ENCODE data around the gene CCDC152. TPM values are rescaled to one million over a fixed set of nuclear protein-coding genes. Genes with fewer than 3 reads are reported as not detected.

The CCDC152 gene
- total and polyA plus RNA-seq, 10 of the 15 experiments (the other 5 are each of a cell fraction or from before 2014, with no cell fraction given), result 0.12 to 25.8 (median 13.5) TPM

DNA sequence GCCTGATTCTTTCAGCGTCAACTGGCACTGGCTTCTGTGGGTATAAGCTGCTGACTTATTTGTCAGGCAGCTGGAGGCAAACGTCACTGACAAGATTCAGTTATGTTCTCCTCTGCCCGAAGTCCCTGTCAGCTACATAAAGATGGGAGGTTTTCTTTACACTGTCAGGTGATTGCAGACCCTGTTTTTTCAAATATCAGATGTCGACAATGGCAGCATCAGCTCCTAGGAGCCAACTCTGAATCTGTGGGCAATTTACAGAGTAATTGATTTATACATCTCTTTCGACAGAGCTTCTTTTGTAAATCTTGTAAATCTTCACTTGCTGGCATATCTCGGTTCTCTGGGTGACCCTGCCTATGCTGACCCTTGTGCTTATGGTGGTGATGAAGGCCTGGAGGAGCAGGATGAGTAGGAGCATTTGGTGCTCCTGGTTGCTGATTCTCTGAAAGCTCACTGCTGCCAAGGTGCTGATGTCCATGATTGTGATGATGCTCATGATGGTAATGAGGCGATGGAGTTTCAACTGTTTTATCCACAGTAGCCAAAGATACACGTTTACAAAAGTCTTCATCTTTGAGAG lies 44.2 kb downstream of the CCDC152 start:
- ChIA-PET SMC1A (ENCODE audit: uncharacterized antibody, unreplicated experiment) (interaction anchor here (0.9 to 2.1 kb wide), 10 partner anchors 8 to 193 kb away, joined by 3 to 12 read pairs (median 4); no protein-coding TSS in a partner anchor), POLR2A (interaction anchor here (2.2 kb wide), 1 partner anchor 10 kb away, joined by 9 read pairs; the partner anchor contains the start of gene SELENOP), RAD21 (ENCODE audit: unreplicated experiment) (interaction anchor here (0.8 to 1.9 kb wide), 4 partner anchors 9 to 108 kb away, joined by 3 to 8 read pairs (median 3); no protein-coding TSS in a partner anchor), CTCF (interaction anchor here (0.7 to 1.8 kb wide), 10 partner anchors 9 to 1083 kb away, joined by 3 to 5 read pairs (median 3); partner anchors contain the start of gene GHR)
- Histone ChIP-seq H3K9ac (ENCODE audit: control insufficient read depth, insufficient read depth, low read length) (no peak overlapping the region), H4K20me1 (ENCODE audit: control insufficient read depth, insufficient read depth) (no peaks in the 10 kb centered on the region), H3K4me1 (ENCODE audit: control insufficient read depth, insufficient read depth, low read length) (no peaks in the 10 kb centered on the region), H3K4me3 (no peak overlapping the region), H3K9me3 (replicated peaks; ENCODE audit: control insufficient read depth, insufficient read depth, low read length) (no peaks in the 10 kb centered on the region), H3K4me2 (ENCODE audit: control insufficient read depth, insufficient read depth) (no peak overlapping the region), H3K36me3 (ENCODE audit: control insufficient read depth in 2 of 2, insufficient read depth in 2 of 2, low read length in 1 of 2) (no peaks in the 10 kb centered on the region), H3K27ac (ENCODE audit: control insufficient read depth, insufficient read depth) (no peak overlapping the region), H3K27me3 (replicated peaks in 1 of 2; ENCODE audit: control insufficient read depth in 2 of 2, insufficient read depth in 2 of 2, low read length in 1 of 2) (no peaks in the 10 kb centered on the region), H2AFZ (ENCODE audit: control insufficient read depth, low read depth, low read length) (no peak overlapping the region), H3K79me2 (ENCODE audit: control insufficient read depth, insufficient read depth, low read length) (no peaks in the 10 kb centered on the region)
- DNase-seq (ENCODE audit: low read depth, low spot score), result no peak
- no peak for FAIRE-seq
- BruUV-seq (replicated peaks), result no TSS peak
- ATAC-seq, result no peak
- WGBS (ENCODE audit: insufficient coverage, insufficient replicate concordance, low lambda C conversion rate, missing lambda C conversion rate), result 92% methylated on average over 8 of the region's 8 CpGs
- intact Hi-C loops (cut with micrococcal nuclease; ENCODE audit: unreplicated experiment), result no loop called here
- in situ Hi-C loops (cut with MboI), result no loop called here
- TF ChIP-seq NFYA (IDR thresholded peaks at IDR 0.05; ENCODE audit: borderline replicate concordance, low read depth, low read length), result no peak
- no peak for TF ChIP-seq SMAD5 (IDR thresholded peaks at IDR 0.05; ENCODE audit: low read depth)
- TF ChIP-seq SMAD1 (IDR thresholded peaks at IDR 0.05; ENCODE audit: low read depth, partially characterized antibody), result no peak
- no peak for TF ChIP-seq TARDBP (IDR thresholded peaks at IDR 0.05; ENCODE audit: borderline replicate concordance)
- no peak for TF ChIP-seq STAT1 (conservative IDR thresholded peaks at IDR 0.05)
- no peak for TF ChIP-seq NR2F1 (conservative IDR thresholded peaks at IDR 0.05)
- TF ChIP-seq MYB (IDR thresholded peaks at IDR 0.05; ENCODE audit: borderline replicate concordance, low read depth, low read length), result no peak
- TF ChIP-seq, protein P1, sequence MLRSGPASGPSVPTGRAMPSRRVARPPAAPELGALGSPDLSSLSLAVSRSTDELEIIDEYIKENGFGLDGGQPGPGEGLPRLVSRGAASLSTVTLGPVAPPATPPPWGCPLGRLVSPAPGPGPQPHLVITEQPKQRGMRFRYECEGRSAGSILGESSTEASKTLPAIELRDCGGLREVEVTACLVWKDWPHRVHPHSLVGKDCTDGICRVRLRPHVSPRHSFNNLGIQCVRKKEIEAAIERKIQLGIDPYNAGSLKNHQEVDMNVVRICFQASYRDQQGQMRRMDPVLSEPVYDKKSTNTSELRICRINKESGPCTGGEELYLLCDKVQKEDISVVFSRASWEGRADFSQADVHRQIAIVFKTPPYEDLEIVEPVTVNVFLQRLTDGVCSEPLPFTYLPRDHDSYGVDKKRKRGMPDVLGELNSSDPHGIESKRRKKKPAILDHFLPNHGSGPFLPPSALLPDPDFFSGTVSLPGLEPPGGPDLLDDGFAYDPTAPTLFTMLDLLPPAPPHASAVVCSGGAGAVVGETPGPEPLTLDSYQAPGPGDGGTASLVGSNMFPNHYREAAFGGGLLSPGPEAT (IDR thresholded peaks at IDR 0.05; ENCODE audit: low read depth), result no peak
- TF ChIP-seq, protein P2, sequence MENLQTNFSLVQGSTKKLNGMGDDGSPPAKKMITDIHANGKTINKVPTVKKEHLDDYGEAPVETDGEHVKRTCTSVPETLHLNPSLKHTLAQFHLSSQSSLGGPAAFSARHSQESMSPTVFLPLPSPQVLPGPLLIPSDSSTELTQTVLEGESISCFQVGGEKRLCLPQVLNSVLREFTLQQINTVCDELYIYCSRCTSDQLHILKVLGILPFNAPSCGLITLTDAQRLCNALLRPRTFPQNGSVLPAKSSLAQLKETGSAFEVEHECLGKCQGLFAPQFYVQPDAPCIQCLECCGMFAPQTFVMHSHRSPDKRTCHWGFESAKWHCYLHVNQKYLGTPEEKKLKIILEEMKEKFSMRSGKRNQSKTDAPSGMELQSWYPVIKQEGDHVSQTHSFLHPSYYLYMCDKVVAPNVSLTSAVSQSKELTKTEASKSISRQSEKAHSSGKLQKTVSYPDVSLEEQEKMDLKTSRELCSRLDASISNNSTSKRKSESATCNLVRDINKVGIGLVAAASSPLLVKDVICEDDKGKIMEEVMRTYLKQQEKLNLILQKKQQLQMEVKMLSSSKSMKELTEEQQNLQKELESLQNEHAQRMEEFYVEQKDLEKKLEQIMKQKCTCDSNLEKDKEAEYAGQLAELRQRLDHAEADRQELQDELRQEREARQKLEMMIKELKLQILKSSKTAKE (IDR thresholded peaks at IDR 0.05; ENCODE audit: low read depth, poor library complexity, severe bottlenecking), result no peak
- TF ChIP-seq POLR2A (IDR thresholded peaks at IDR 0.05; ENCODE audit: low read depth, low read length), result no peak
- no peak for TF ChIP-seq HDAC2 (IDR thresholded peaks at IDR 0.05)
- no peak for TF ChIP-seq PAX8 (IDR thresholded peaks at IDR 0.05)
- TF ChIP-seq NFXL1 (IDR thresholded peaks at IDR 0.05; ENCODE audit: borderline replicate concordance), result no peak
- TF ChIP-seq HDAC6 (IDR thresholded peaks at IDR 0.05; ENCODE audit: unreplicated experiment), result no peak
- TF ChIP-seq, protein P3, sequence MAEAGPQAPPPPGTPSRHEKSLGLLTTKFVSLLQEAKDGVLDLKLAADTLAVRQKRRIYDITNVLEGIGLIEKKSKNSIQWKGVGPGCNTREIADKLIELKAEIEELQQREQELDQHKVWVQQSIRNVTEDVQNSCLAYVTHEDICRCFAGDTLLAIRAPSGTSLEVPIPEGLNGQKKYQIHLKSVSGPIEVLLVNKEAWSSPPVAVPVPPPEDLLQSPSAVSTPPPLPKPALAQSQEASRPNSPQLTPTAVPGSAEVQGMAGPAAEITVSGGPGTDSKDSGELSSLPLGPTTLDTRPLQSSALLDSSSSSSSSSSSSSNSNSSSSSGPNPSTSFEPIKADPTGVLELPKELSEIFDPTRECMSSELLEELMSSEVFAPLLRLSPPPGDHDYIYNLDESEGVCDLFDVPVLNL (IDR thresholded peaks at IDR 0.05; ENCODE audit: low read depth, low read length), result no peak
- TF ChIP-seq, protein P4, sequence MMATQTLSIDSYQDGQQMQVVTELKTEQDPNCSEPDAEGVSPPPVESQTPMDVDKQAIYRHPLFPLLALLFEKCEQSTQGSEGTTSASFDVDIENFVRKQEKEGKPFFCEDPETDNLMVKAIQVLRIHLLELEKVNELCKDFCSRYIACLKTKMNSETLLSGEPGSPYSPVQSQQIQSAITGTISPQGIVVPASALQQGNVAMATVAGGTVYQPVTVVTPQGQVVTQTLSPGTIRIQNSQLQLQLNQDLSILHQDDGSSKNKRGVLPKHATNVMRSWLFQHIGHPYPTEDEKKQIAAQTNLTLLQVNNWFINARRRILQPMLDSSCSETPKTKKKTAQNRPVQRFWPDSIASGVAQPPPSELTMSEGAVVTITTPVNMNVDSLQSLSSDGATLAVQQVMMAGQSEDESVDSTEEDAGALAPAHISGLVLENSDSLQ (IDR thresholded peaks at IDR 0.05), result no peak
- no peak for TF ChIP-seq RAD21 (IDR thresholded peaks at IDR 0.05; ENCODE audit: insufficient read depth, low read depth, low read length)
- TF ChIP-seq, protein P5, sequence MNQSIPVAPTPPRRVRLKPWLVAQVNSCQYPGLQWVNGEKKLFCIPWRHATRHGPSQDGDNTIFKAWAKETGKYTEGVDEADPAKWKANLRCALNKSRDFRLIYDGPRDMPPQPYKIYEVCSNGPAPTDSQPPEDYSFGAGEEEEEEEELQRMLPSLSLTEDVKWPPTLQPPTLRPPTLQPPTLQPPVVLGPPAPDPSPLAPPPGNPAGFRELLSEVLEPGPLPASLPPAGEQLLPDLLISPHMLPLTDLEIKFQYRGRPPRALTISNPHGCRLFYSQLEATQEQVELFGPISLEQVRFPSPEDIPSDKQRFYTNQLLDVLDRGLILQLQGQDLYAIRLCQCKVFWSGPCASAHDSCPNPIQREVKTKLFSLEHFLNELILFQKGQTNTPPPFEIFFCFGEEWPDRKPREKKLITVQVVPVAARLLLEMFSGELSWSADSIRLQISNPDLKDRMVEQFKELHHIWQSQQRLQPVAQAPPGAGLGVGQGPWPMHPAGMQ (IDR thresholded peaks at IDR 0.05; ENCODE audit: borderline replicate concordance), result no peak
